Measurements from ENCODE around the gene MINK1.
"Not testable (repeated sequence)": the region's sequence is repeated elsewhere in the genome, so short reads cannot be mapped to it uniquely, and the experiment has no call there.

- TF ChIP-seq POLR2AphosphoS5 (IDR thresholded peaks at IDR 0.05); CTCF (IDR thresholded peaks at IDR 0.05); POLR2A (IDR thresholded peaks at IDR 0.05); EP300 (IDR thresholded peaks at IDR 0.05; ENCODE audit: low read depth): not testable (repeated sequence)
Measured at GRCh38 chr17:4867535-4867934, 34.4 kb downstream of the MINK1 start.

Measured in transverse colon (tissue), 4 donors.